SU-DHL-6 (cell line): ENCODE data around the gene C19orf25.
A peak's percentile ranks its signal among the peaks of the same experiment; 100 is the strongest.

Experiments
- H2AFZ ChIP-seq: fragments of 200-600 bp; sonication (generic); 2 replicates; pipeline ENCODE4 v1.6.1; 2014; ENCODE audit warnings: low read depth, mild to moderate bottlenecking, moderate library complexity, mixed read lengths, antibody characterized with exemption, low read length; ENCODE audit not compliant: severe bottlenecking
- H3F3A ChIP-seq: fragments of 200-600 bp; shearing (Covaris generic); 2 replicates; pipeline ENCODE4 v1.6.0; 2016; ENCODE audit warnings: antibody characterized with exemption, mild to moderate bottlenecking; ENCODE audit not compliant: insufficient read depth
- H3K27ac ChIP-seq: fragments of 200-600 bp; sonication (generic); 2 replicates; pipeline ENCODE4 v1.5.1; 2016; ENCODE audit warnings: low read depth, mild to moderate bottlenecking, low read length, moderate library complexity, mixed read lengths
- H3K27me3 ChIP-seq: fragments of 200-600 bp; sonication (generic), shearing (Covaris generic); 2 replicates; pipeline ENCODE4 v1.6.0; 2014; ENCODE audit warnings: mild to moderate bottlenecking, low read length
- H3K36me3 ChIP-seq: fragments of 200-600 bp; sonication (generic); 2 replicates; pipeline ENCODE4 v1.6.1; 2014; ENCODE audit warnings: mild to moderate bottlenecking, low read length, mixed read lengths
- H3K4me2 ChIP-seq: fragments of 300-600, 200-600 bp; shearing (Covaris generic), sonication (generic); 2 replicates; pipeline ENCODE4 v1.6.0; 2014; ENCODE audit warnings: low read length, low read depth, mild to moderate bottlenecking; ENCODE audit not compliant: poor library complexity, severe bottlenecking
- H3K4me3 ChIP-seq: fragments of 200-600 bp; sonication (generic); 2 replicates; pipeline ENCODE4 v1.5.1; 2014; ENCODE audit warnings: antibody characterized with exemption, low read length, mild to moderate bottlenecking, mixed read lengths; ENCODE audit not compliant: insufficient read depth, poor library complexity, severe bottlenecking
- H3K79me2 ChIP-seq: fragments of 200-600 bp; sonication (generic); 2 replicates; pipeline ENCODE4 v1.6.1; 2014; ENCODE audit warnings: mild to moderate bottlenecking, low read length, moderate library complexity; ENCODE audit not compliant: insufficient read depth
- H3K9ac ChIP-seq: fragments of 200-600 bp; sonication (generic); 2 replicates; pipeline ENCODE4 v1.7.0; 2014; ENCODE audit warnings: mild to moderate bottlenecking, low read length
- H3K9me2 ChIP-seq: fragments of 200-600 bp; sonication (generic); replicated peaks from 2 replicates; pipeline ENCODE4 v1.6.1; 2014; ENCODE audit warnings: low read length; ENCODE audit not compliant: insufficient read depth
- H3K9me3 ChIP-seq: fragments of 200-600 bp; sonication (generic); 2 replicates; pipeline ENCODE4 v1.6.1; 2014; ENCODE audit warnings: low read length, mixed read lengths; ENCODE audit not compliant: insufficient read depth
- H4K20me1 ChIP-seq: fragments of 200-600 bp; sonication (generic); 2 replicates; pipeline ENCODE4 v1.6.1; 2014; ENCODE audit warnings: low read depth, mild to moderate bottlenecking, antibody characterized with exemption, low read length, moderate library complexity, mixed read lengths
- CTCF ChIP-seq: fragments of 200-600 bp; sonication (generic); IDR thresholded peaks from one replicate; pipeline ENCODE4 v1.5.1; 2017; ENCODE audit warnings: antibody characterized with exemption, mild to moderate bottlenecking, low read length, moderate library complexity; ENCODE audit not compliant: insufficient read depth, poor library complexity, severe bottlenecking
- EZH2phosphoT487 ChIP-seq: fragments of 200-600 bp; sonication (generic), shearing (Covaris generic); conservative IDR thresholded peaks from 2 replicates; pipeline ENCODE4 v1.6.1; 2018; ENCODE audit warnings: mild to moderate bottlenecking, antibody characterized with exemption, low read length, moderate library complexity, mixed read lengths

The C19orf25 gene

GRCh38 chr19:1455002-1455335 lies 24.0 kb downstream of the C19orf25 start:
- H2AFZ ChIP-seq, result no peak overlapping the region
- H3K4me3 ChIP-seq, result no peak overlapping the region
- H3F3A ChIP-seq, result no peaks in the 10 kb centered on the region
- H4K20me1 ChIP-seq, result no peaks in the 10 kb centered on the region
- H3K9ac ChIP-seq, result no peak overlapping the region
- H3K27me3 ChIP-seq, result no peaks in the 10 kb centered on the region
- H3K36me3 ChIP-seq, result no peaks in the 10 kb centered on the region
- H3K4me2 ChIP-seq, result peak overlapping the region; percentile 4
- no peak overlapping the region for H3K27ac ChIP-seq
- TF ChIP-seq CTCF (no peak), EZH2phosphoT487 (no peak)
- H3K79me2 ChIP-seq, result no peaks in the 10 kb centered on the region
- H3K9me2 ChIP-seq, result no peaks in the 10 kb centered on the region
- H3K9me3 ChIP-seq, result no peaks in the 10 kb centered on the region

- Histone ChIP-seq H3F3A (no peaks in the 10 kb centered on the region), H3K27me3 (no peaks in the 10 kb centered on the region), H3K4me3 (no peak overlapping the region), H3K9ac (no peak overlapping the region), H3K79me2 (no peaks in the 10 kb centered on the region), H3K36me3 (no peaks in the 10 kb centered on the region), H3K9me2 (no peaks in the 10 kb centered on the region), H3K27ac (no peak overlapping the region), H3K9me3 (no peaks in the 10 kb centered on the region), H3K4me2 (no peak overlapping the region), H4K20me1 (no peaks in the 10 kb centered on the region), H2AFZ (no peak overlapping the region)
- TF ChIP-seq CTCF, result no peak
Observed at GRCh38 chr19:1453525-1454364, 25.3 kb downstream of the C19orf25 start.

- no peak overlapping the region for H2AFZ ChIP-seq
- H3K27ac ChIP-seq, result no peak overlapping the region
- no peak overlapping the region for H3K4me3 ChIP-seq
- H3K4me2 ChIP-seq, result no peak overlapping the region
- no peaks in the 10 kb centered on the region for H3K9me3 ChIP-seq
- no peaks in the 10 kb centered on the region for H3K79me2 ChIP-seq
- H3K36me3 ChIP-seq, result no peaks in the 10 kb centered on the region
- H3K9ac ChIP-seq, result no peak overlapping the region
- no peak for TF ChIP-seq EZH2phosphoT487
- TF ChIP-seq CTCF, result no peak
- no peaks in the 10 kb centered on the region for H3K9me2 ChIP-seq
- H4K20me1 ChIP-seq, result no peaks in the 10 kb centered on the region
- no peaks in the 10 kb centered on the region for H3K27me3 ChIP-seq
- no peaks in the 10 kb centered on the region for H3F3A ChIP-seq
Observed at GRCh38 chr19:1452802-1453524, 26.1 kb downstream of the C19orf25 start.
